Hematopoietic multipotent progenitor cell (in vitro differentiated cells): ENCODE results near the gene EME2. TPM values are rescaled to one million over a fixed set of nuclear protein-coding genes. Genes with fewer than 3 reads are reported as not detected.

ENCODE experiments used
- DNase-seq, 3 donors: peaks; one replicate each; pipeline ENCODE4 v3.0.0-alpha.2; 2011 to 2015; ENCODE audit warnings: low read depth in 2 of 3, low spot score in 2 of 3
- total RNA-seq: library from RNA; depleted of rRNA; stranded (reverse); fragments of >200 nt; gene quantifications from one replicate; pipeline ENCODE4 v1.2.3, GENCODE V29; 2012

Gene EME2
- total RNA-seq, 1 donor, result 17.2 TPM

DNA sequence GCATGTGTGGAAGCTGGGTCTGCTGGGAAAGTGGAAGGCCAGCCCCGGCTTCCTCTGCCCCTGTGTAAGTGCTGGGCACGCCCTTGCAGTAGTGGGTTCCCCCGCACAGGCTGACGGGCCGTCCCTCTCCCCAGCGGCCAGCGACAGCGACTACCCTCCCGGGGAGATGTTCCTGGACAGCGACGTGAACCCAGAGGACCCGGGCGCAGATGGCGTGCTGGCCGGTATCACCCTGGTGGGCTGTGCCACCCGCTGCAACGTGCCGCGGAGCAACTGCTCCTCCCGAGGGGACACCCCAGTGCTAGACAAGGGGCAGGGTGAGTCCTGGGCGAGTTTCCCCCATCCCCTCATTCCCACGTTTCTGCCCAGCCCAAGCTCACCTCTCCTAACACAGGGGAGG lies 6.8 kb upstream of the EME2 start:
- DNase-seq, result no peak

DNA sequence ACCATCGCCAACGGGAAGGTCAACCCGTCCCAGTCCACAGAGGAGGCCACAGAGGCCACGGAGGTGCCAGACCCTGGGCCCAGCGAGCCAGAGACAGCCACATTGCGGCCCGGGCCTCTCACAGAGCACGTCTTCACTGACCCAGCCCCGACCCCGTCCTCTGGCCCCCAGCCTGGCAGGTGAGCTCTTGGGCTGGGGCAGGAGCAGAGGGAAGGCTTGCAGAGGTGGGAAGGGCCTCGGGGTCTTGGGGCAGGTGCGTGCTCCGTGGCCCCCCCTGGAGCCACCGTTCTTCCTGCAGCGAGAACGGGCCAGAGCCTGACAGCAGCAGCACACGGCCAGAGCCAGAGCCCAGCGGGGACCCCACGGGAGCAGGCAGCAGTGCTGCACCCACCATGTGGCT lies 6.4 kb upstream of the EME2 start:
- no peak for DNase-seq

DNA sequence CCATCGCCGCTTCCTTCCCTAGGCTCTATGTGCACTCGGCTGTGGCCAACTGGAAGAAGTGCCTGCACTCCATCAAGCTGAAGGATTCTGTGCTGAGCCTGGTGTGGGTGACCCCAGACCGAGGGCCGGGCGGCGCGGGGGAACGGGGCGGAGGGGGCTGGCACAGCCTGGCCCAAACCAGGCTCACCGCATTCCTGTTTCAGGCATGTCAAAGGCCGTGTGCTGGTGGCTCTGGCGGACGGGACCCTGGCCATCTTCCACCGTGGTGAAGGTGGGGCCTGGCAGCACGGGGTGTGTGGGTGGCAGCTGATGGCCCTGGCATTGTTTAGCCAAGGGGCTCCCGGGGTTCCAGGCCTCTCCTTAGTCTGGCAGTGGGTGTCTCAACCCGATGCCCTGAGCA lies 5.9 kb upstream of the EME2 start:
- no peak for DNase-seq

DNA sequence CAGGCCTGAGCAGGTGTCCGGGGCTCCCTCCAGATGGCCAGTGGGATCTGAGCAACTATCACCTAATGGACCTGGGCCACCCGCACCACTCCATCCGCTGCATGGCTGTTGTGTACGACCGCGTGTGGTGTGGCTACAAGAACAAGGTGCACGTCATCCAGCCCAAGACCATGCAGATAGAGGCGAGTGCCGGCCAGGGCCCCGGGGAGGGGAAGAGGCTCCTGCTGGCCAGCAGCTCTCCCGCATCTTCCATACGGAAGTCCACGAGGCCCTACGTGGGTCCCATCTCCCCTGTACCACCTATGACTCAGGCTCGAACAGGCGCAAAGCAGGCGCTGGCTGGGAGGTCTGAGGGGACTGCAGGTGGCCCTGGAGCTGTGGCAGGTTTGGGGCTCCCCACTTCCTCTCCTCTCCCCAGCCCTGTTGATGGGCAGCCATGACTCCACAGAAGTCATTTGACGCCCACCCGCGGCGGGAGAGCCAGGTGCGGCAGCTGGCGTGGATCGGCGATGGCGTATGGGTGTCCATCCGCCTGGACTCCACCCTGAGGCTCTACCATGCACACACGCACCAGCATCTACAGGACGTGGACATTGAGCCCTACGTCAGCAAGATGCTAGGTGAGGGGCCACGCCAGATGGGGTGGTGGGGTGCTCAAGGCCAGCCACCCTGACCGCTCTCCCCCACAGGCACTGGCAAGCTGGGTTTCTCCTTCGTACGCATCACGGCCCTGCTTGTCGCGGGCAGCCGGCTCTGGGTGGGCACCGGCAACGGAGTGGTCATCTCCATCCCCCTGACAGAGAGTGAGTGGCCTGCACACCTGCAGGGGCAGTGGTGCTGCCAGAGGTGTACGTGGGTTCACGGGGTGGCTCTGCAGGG lies 5.3 kb upstream of the EME2 start:
- DNase-seq, result no peak

DNA sequence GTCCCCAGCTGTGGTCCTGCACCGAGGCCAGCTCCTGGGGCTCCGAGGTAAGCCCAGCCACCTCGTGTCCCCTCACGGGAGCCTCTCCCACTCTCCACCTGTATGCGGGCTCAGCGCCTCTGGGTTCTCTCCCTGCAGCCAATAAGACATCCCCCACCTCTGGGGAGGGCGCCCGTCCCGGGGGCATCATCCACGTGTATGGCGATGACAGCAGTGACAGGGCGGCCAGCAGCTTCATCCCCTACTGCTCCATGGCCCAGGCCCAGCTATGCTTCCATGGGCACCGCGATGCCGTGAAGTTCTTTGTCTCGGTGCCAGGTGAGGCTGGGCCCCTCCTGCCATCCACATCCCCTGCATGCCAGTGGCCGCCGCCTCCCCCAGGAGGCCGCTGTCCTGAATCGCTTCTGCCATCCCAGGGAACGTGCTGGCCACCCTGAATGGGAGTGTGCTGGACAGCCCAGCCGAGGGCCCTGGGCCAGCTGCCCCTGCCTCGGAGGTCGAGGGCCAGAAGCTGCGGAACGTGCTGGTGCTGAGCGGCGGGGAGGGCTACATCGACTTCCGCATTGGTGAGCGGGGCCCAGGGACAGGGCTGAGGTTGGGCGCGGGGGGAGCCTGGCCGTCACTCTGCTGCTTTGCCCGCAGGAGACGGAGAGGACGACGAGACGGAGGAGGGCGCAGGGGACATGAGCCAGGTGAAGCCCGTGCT lies 4.4 kb upstream of the EME2 start:
- no peak for DNase-seq

DNA sequence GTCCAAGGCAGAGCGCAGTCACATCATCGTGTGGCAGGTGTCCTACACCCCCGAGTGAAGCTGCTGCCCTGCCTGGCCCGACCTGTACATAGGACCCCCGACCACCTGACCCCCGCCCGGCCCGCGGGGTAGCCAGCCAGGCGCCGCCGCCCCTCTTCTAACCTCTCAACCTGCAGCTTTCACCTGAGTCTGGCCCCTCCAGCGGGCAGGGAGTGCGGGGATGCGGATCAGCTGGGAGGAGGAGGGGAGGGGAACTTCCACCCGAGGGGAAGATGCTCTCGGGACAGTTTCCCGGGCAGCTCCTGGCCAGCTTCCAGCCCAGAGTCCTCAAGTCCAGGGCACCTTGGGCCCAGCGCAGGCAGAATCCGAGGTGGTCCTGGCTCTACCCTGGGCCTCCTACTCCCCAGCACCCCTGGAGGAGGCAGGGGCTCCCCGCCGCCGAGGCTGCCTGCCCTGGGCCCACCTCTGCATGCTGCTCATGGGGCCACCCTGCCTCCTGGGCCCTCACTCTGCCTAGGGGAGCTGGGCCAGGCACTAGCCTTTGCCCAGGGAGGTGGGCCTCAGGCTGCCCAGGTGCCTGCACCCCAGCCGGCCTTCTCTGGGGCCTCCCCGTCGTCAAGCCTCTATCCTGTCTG lies 3.7 kb upstream of the EME2 start:
- no peak for DNase-seq

DNA sequence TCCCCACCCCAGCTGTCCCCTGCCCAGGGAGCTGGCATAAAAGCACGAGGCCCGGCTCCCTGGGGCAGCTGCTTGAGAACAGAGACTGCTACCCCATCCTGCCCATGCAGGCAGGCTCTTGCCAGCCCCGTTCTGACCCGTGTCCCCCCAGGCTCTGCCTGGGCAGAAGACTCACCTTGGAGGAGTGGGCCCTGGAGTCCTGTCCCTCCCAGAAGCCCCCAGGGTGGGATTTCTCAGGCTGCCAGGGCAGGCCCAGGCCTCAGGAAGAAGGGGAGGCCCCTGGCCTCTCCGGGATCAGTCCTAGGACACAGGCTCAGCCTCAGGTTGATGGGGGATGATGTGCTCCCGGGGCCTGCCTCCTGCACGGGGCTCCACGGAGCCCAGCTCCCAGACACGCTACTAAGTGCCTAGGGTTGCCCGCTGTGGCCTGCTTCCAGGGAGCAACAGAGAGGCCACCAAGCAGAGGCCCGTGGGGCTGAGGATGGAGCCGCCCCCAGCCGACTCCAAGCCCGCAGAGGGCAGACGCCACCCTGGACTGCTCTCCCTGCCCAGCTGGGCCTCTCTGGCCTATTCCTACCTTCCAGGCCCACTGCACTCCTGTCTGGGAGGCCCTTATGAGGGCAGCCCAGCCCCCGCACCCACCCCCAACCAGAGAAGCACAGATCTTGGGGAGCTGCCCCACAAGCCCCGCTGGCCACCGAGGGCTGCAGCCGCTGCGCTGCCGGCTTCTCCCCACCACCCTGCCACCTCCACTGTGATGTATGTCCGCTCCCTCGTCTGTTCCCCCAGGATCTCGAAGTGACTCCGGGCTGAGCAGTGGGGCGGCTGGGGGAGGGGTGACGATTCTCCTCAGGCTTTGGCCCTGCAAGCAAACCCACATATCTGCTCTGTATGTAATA lies 3.0 kb upstream of the EME2 start:
- DNase-seq, result no peak

DNA sequence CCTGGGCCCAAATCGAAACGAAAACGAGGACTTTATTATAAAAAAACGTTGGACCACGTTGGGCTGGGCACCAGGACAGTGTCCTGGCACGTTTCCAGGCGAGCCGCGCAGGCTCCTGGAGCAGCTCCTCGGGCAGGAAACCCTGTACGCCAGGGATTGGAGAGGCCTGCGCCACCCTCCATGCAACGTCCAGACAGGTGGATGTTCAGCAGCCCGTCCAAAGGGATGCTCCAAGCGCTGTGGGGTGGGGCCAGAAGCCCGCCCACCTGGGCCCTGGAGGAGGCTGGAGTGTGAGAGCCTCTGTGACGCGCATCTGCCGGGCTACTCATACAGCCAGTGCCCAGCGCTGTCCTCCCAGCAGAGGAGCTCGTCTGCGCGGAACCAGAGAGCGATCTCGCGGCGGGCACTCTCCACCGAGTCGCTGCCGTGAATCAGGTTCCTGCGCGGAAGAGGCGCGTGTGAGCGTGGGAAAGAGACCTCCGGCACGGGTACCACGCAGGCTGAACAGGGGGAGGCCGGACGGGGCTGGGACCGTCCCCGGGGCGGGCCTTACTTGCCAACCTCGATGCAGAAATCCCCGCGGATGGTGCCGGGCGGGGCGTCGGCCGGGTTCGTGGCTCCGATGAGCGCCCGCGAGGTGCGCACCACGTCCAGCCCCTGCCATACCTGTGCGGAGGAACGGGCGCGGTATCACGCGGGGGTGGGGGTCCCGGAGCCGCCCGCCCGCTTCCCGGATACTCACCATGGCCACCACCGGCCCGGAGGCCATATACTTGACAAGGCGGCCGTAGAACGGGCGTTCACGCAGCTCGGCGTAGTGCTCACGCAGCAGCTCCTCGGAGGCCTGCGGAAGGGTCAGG lies 2.1 kb upstream of the EME2 start:
- DNase-seq, result peak; percentile 16 to 35 (median 24)

DNA sequence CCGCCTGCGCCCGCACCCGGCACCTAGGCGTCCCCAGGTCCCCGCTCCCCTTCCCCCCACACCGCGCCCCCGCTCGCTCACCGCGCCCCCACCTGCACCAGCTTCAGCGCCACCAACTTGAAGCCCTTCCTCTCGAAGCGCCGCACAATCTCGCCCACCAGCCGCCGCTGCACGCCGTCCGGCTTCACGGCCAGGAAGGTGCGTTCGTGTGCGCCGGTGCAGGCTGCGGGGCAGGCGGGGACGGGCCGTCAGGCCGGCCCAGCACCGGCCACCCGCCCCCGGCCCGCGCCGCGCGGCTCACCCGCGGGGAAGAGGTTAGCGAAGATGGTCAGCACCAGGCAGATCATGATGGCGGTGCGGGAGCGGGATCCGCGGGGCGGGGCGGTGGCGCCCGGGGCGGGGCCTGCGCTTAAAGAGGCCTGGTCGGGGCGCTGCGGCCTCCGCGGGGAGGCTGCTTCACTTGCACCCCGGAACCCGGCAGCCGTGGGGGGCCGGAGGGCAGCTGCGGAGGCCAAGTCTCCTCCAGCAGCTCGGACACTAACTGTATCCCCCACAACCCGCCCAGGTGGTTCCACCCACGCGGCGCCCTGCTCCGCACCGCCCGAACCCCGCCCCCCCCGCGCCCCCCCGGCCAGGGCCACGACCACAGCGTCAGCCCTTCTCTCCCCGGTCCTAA lies 1.3 kb upstream of the EME2 start, which contains the start of gene NME3:
Gene NME3 (minus strand): TSS at position 356 of the 676 bp plus-strand sequence. CDS start 9 bp downstream, at position 347.
- peak; percentile 43 to 60 (median 54) for DNase-seq

DNA sequence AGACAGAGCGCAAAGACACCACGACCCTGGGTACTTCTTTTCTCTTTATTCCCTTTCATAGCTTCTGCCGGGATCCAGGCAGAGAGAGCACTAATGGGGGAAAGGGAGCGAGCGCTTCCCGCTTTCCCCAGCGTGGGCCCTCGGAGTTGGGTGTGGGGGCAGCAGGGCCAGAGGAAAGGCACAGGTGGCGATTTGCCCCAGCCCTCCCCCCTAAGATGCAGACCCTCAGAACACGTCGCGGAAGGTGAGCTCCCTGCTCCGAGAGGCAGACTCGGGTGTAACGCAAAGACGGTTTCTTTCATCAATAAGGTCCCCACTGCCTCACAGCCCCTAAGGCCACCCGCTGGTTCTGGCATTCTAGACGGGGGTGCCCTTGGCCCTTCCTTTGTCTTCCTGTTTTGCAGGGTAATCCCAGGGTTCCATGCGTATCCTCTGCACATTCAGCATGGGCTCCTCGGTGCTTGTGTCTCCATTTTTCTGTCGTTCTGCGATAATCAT lies 697 bp upstream of the EME2 start:
- no peak for DNase-seq

DNA sequence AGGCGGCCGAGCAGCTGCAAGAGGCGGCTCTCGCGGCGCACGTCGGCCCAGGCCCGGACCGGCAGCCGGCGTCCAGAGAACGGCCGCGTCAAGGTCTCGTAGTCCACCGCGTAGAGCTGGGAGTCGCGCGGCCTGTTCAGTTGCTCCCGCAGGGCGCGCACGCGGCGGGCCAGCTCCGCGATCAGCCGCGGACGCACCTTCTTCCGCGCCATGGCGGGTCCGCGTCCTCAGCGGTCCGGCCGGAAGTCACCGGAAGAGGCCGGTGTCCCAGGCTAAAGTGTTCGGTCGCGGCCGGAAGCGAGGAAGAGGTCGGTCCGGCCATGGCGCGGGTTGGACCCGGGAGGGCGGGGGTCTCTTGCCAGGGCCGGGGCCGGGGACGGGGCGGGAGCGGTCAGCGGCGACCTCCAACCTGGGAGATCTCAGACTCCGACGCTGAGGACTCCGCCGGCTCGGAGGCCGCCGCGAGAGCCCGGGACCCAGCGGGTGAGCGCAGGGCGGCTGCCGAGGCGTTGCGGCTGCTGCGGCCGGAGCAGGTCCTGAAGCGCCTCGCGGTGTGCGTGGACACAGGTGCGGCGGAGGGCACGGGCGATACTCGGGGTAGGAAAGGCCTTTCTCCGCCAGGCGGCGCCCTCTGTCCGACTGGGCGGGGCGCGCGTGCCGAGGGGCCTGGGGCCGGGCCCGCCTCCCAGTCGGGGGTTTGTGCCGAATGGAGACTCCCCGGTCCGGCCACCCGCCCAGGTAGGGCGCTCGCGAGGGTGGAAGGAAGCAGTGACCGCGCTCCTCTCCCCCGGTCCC lies 495 bp downstream of the EME2 start, which contains the start of gene MRPS34:
Gene MRPS34 (minus strand): TSS at position 227 of the 795 bp plus-strand sequence. CDS start 15 bp downstream, at position 212.
- peak; percentile 64 to 88 (median 80) for DNase-seq

DNA sequence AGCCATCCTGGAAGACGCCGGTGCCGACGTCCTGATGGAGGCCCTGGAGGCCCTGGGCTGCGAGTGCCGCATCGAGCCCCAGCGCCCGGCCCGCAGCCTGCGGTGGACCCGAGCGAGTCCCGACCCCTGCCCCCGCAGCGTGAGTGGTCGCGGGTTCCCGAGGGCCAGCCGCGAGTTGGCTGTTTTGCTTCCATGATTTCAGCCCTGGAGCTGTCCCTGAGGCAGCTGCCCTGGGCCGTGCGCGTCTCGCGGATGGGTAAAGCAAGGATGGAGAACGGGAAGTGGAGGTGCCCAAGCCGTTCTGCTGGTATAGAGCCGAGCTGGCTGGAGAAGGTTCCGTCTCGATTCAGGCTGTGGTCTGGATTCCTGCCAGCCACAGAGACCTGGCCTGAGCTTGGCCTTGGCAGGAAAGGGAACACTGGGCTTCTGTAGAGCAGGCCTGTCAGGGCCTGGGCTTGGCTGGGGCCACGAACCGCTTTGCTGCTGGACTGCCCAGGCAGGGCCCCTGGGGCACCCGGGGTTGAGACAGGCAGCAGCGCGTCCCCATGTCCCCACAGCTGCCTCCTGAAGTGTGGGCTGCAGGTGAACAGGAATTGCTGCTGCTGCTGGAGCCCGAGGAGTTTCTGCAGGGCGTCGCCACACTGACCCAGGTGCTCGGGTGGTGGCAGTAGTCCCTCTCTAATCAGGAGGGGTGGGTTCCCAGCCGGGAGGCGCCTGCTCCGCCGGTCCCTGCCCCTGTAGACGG lies 1.3 kb downstream of the EME2 start:
- peak in 2 of 3 donors; percentile 30 to 48 for DNase-seq

DNA sequence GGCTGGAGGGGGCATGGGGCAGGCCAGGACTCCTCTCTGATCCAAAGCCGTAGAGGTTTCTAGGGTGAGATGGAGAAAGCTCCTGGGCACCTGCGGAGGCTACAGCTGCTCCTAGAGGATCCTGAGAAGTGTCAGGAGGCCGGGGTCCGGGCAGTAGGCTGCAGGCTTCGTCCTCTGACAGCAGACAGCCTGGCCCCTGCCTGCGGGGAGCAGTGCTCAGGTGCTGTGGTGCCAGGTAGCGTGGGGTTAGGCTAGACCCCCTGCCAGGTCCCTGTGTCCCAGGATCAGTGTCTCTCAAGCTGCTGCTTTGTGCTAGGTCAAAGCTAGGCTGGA lies 1.8 kb downstream of the EME2 start:
- DNase-seq, result no peak

DNA sequence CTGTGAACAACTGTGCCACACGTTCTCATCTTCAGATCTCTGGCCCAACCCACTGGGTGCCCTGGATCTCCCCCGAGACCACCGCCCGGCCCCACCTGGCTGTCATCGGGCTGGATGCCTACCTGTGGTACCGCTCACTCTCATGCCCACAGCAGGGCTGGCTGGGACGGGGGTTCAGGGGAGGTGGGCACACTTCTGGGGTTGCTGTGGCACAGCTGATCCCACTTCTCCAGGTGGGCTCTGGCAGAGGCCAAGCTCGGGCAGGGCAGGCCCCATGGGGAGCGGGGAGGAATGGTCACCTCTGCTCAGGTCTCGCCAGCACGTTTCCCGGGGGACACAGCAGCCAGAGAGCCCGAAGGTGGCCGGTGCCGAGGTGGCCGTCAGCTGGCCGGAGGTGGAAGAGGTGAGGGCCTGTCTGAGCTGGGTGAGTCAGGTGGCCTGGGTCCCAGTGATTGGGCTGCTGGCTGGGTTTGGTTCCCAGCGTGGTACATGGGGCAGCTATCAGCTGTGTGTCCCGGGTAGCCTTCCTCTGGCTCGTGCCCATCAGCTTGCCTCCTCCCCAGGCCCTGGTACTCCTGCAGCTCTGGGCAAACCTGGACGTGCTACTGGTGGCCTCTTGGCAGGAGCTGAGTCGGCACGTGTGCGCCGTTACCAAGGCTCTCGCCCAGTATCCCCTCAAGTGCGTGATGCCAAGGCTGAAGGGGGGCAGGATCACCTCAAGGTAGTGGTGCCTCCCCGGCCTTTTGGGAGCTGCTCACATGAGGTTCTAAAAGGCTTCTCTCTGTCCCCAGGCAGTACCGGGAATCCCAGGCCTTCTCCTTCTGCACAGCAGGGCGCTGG lies 2.6 kb downstream of the EME2 start:
- DNase-seq, result no peak

DNA sequence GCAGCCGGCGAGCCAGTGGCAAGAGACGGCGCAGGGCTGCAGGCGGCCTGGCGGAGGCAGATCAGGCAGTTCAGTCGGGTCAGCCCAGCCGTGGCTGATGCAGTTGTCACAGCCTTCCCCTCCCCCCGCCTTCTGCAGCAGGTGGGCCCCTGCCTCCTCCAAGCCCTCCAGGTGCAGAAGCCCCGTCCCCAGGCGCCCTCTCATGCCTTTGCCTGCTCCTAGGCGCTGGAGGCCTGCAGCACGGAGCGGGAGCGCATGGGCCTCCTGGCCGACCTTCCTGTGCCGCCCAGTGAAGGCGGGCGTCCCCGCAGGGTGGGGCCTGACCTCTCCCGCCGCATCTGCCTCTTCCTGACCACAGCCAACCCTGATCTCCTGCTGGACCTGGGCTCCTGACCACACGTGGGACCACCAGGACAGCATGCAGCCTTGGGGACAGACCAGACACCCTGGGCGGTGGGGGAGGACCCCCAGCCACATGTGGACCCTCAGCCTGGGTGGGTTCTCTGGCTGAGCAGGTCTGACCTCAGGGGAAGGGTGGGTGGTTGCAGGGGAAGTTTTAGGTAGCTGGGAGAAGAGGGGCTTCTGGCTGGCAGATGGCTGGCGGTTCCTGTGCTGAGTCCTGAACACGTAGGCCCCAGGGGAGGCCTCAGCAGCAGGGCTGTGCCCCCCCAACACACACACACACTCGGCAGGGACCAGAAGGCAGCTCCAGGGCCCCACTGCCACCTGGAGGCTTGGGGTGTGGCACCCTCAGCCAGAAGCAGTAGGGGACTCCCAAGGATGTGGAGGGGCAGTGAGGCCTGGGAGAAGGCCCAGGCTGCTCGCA lies 3.4 kb downstream of the EME2 start:
- no peak for DNase-seq

DNA sequence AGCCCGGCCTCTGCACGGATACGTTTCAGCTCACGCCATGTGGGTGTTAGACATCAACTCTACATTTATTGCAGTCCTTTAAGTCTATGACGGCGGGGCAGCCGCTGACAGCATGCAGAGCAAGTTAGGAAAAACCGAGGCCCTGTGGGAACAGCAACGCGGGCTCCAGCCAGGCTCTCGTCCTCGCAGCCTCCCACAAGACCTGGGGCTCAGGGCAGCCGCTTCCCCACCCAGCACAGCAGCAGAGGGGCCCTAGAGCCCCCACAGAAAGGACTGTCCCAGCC lies 4.0 kb downstream of the EME2 start:
- no peak for DNase-seq
